Measurements from ENCODE around the gene CAND1. TPM values are rescaled to one million over a fixed set of nuclear protein-coding genes. Genes with fewer than 3 reads are reported as not detected.
A peak's percentile ranks its signal among the peaks of the same experiment; 100 is the strongest.

The CAND1 gene
- total RNA-seq, 4 donors from 2014 or later = 88.5 to 127 (median 98.9) TPM

GRCh38 chr12:67354322-67354721 is 85.2 kb downstream of the CAND1 start:
- peak; percentile 57 to 60 for DNase-seq
- H3K4me3 ChIP-seq (replicated peaks in 1 of 3) = no peak overlapping the region
- no peaks in the 10 kb centered on the region for H3K9me3 ChIP-seq
- 9 to 11% methylated on average over 5 of the region's 5 CpGs for WGBS, 2 donors
- intact Hi-C loops (cut with DNase I) = no loop called here
- no peaks in the 10 kb centered on the region for H3K36me3 ChIP-seq
- H3K27ac ChIP-seq = peak overlapping the region; percentile 77 to 83 (median 81)
- TF ChIP-seq CTCF (IDR thresholded peaks at IDR 0.05) = no peak
- TF ChIP-seq POLR2A (IDR thresholded peaks at IDR 0.05) = peak in 1 of 2 donors; percentile 24
- no peaks in the 10 kb centered on the region for H3K27me3 ChIP-seq
- H3K4me1 ChIP-seq = peaks cover 29 to 53% of the 10 kb centered on the region in 2 donors

- Histone ChIP-seq H3K4me1 (peaks cover 29 to 54% of the 10 kb centered on the region in 2 donors), H3K27ac (peak overlapping the region; percentile 77 to 83 (median 81)), H3K27me3 (no peaks in the 10 kb centered on the region), H3K4me3 (replicated peaks in 1 of 3) (no peak overlapping the region), H3K9me3 (no peaks in the 10 kb centered on the region), H3K36me3 (no peaks in the 10 kb centered on the region)
- TF ChIP-seq CTCF (IDR thresholded peaks at IDR 0.05) = peak in 3 of 6 experiments; percentile 5 to 19 (median 13)
- TF ChIP-seq POLR2A (IDR thresholded peaks at IDR 0.05) = no peak
- intact Hi-C loops (cut with DNase I) = loop anchor here (5.0 kb wide), 1 partner anchor 587 kb away; no protein-coding TSS in a partner anchor
- no peak for DNase-seq
- 18 to 27% methylated on average over 1 of the region's 1 CpG for WGBS, 2 donors
Measured at GRCh38 chr12:67354966-67355365, 85.8 kb downstream of the CAND1 start.

- no peaks in the 10 kb centered on the region for H3K36me3 ChIP-seq
- peak overlapping the region; percentile 77 to 83 (median 81) for H3K27ac ChIP-seq
- intact Hi-C loops (cut with DNase I) = loop anchor here (5.0 kb wide), 1 partner anchor 587 kb away; no protein-coding TSS in a partner anchor
- H3K4me3 ChIP-seq (replicated peaks in 1 of 3) = no peak overlapping the region
- DNase-seq = peak; percentile 31 to 35
- peaks cover 29 to 54% of the 10 kb centered on the region in 2 donors for H3K4me1 ChIP-seq
- TF ChIP-seq POLR2A (IDR thresholded peaks at IDR 0.05) (no peak), CTCF (IDR thresholded peaks at IDR 0.05) (peak in 5 of 6 experiments; percentile 18 to 84 (median 49))
- H3K9me3 ChIP-seq = no peaks in the 10 kb centered on the region
- H3K27me3 ChIP-seq = no peaks in the 10 kb centered on the region
- WGBS, 2 donors = 6 to 8% methylated on average over 8 of the region's 8 CpGs
Measured at GRCh38 chr12:67355428-67356379, 86.5 kb downstream of the CAND1 start.

- Histone ChIP-seq H3K27ac (peak overlapping the region; percentile 77 to 83 (median 81)), H3K9me3 (no peaks in the 10 kb centered on the region), H3K4me3 (replicated peaks in 1 of 3) (no peak overlapping the region), H3K4me1 (peaks cover 29 to 54% of the 10 kb centered on the region in 2 donors), H3K27me3 (no peaks in the 10 kb centered on the region), H3K36me3 (no peaks in the 10 kb centered on the region)
- intact Hi-C loops (cut with DNase I) = loop anchor here (5.0 kb wide), 1 partner anchor 586 kb away; no protein-coding TSS in a partner anchor
- DNase-seq = peak in 1 of 2 donors; percentile 8
- no peak for TF ChIP-seq CTCF (IDR thresholded peaks at IDR 0.05)
- no peak for TF ChIP-seq POLR2A (IDR thresholded peaks at IDR 0.05)
- WGBS, 2 donors = 16 to 18% methylated on average over 1 of the region's 1 CpG
Measured at GRCh38 chr12:67356380-67356774, 87.2 kb downstream of the CAND1 start.

All from thyroid gland (tissue), 4 donors.